ENCODE results near the gene C4A. TPM values are rescaled to one million over a fixed set of nuclear protein-coding genes. Genes with fewer than 3 reads are reported as not detected.
"Not testable (repeated sequence)": the region's sequence is repeated elsewhere in the genome, so short reads cannot be mapped to it uniquely, and the experiment has no call there.

Gene C4A
- total RNA-seq: 1 to 10 TPM; 6.9 to 7.6 TPM

GRCh38 chr6:31981744-31982143 is at the start of gene C4A:
Gene C4A, plus strand, starts transcription at chr6:31982057. Its CDS starts 51 bp downstream, at chr6:31982108.
- not testable (repeated sequence) for H3K9me3 Mint-ChIP-seq; H3K27me3 Mint-ChIP-seq (ENCODE audit: low read depth); DNase-seq; H3K4me3 Mint-ChIP-seq; H3K27ac Mint-ChIP-seq; ATAC-seq (replicated peaks in 1 of 2); H3K36me3 Mint-ChIP-seq (ENCODE audit: insufficient read depth in 2 of 2)
- peaks cover 14% of the 10 kb centered on the region for H3K4me1 Mint-ChIP-seq (ENCODE audit: low read depth)

- not testable (repeated sequence) for H3K27me3 Mint-ChIP-seq (ENCODE audit: low read depth); DNase-seq; H3K36me3 Mint-ChIP-seq (ENCODE audit: insufficient read depth in 2 of 2); ATAC-seq (replicated peaks in 1 of 2); H3K27ac Mint-ChIP-seq; H3K9me3 Mint-ChIP-seq; H3K4me3 Mint-ChIP-seq; H3K4me1 Mint-ChIP-seq (ENCODE audit: low read depth)
Observed at GRCh38 chr6:31932137-31932536, 49.7 kb upstream of the C4A start.

- Mint-ChIP-seq H3K27ac (no peak overlapping the region), H3K27me3 (ENCODE audit: low read depth) (no peaks in the 10 kb centered on the region), H3K9me3 (no peaks in the 10 kb centered on the region), H3K36me3 (ENCODE audit: insufficient read depth in 2 of 2) (no peaks in the 10 kb centered on the region), H3K4me3 (no peak overlapping the region), H3K4me1 (ENCODE audit: low read depth) (no peaks in the 10 kb centered on the region)
- ATAC-seq (replicated peaks in 1 of 2) (no peak), DNase-seq (no peak)
Observed at GRCh38 chr6:31933537-31933936, 48.3 kb upstream of the C4A start.

- no peaks in the 10 kb centered on the region for H3K9me3 Mint-ChIP-seq
- no peak for ATAC-seq (replicated peaks in 1 of 2)
- no peaks in the 10 kb centered on the region for H3K27me3 Mint-ChIP-seq (ENCODE audit: low read depth)
- H3K36me3 Mint-ChIP-seq (ENCODE audit: insufficient read depth in 2 of 2): no peaks in the 10 kb centered on the region
- no peak for DNase-seq
- H3K27ac Mint-ChIP-seq: no peak overlapping the region
- H3K4me1 Mint-ChIP-seq (ENCODE audit: low read depth): no peaks in the 10 kb centered on the region
- no peak overlapping the region for H3K4me3 Mint-ChIP-seq
Observed at GRCh38 chr6:31935021-31935420, 46.8 kb upstream of the C4A start.

- H3K27ac Mint-ChIP-seq: no peak overlapping the region
- no peaks in the 10 kb centered on the region for H3K27me3 Mint-ChIP-seq (ENCODE audit: low read depth)
- no peaks in the 10 kb centered on the region for H3K36me3 Mint-ChIP-seq (ENCODE audit: insufficient read depth in 2 of 2)
- H3K4me1 Mint-ChIP-seq (ENCODE audit: low read depth): no peaks in the 10 kb centered on the region
- no peak for DNase-seq
- ATAC-seq (replicated peaks in 1 of 2): no peak
- H3K9me3 Mint-ChIP-seq: no peaks in the 10 kb centered on the region
- H3K4me3 Mint-ChIP-seq: no peak overlapping the region
Observed at GRCh38 chr6:31935823-31936222, 46.0 kb upstream of the C4A start.

- no peaks in the 10 kb centered on the region for H3K9me3 Mint-ChIP-seq
- no peak overlapping the region for H3K4me3 Mint-ChIP-seq
- peaks cover 17% of the 10 kb centered on the region for H3K27me3 Mint-ChIP-seq (ENCODE audit: low read depth)
- DNase-seq: no peak
- H3K36me3 Mint-ChIP-seq (ENCODE audit: insufficient read depth in 2 of 2): no peaks in the 10 kb centered on the region
- no peak for ATAC-seq (replicated peaks in 1 of 2)
- no peak overlapping the region for H3K27ac Mint-ChIP-seq
- peaks cover 2% of the 10 kb centered on the region for H3K4me1 Mint-ChIP-seq (ENCODE audit: low read depth)
Observed at GRCh38 chr6:31940256-31940664, 41.6 kb upstream of the C4A start.

GRCh38 chr6:31943742-31944141 is 38.1 kb upstream of the C4A start:
- Mint-ChIP-seq H3K36me3 (ENCODE audit: insufficient read depth in 2 of 2) (no peaks in the 10 kb centered on the region), H3K27me3 (ENCODE audit: low read depth) (peaks cover 27% of the 10 kb centered on the region)

GRCh38 chr6:31945154-31945506 is 36.7 kb upstream of the C4A start:
- Mint-ChIP-seq H3K27ac (no peak overlapping the region), H3K4me1 (ENCODE audit: low read depth) (peaks cover 14% of the 10 kb centered on the region), H3K4me3 (no peak overlapping the region), H3K27me3 (ENCODE audit: low read depth) (peaks cover 27% of the 10 kb centered on the region), H3K36me3 (ENCODE audit: insufficient read depth in 2 of 2) (no peaks in the 10 kb centered on the region), H3K9me3 (no peaks in the 10 kb centered on the region)
- DNase-seq: no peak
- ATAC-seq (replicated peaks in 1 of 2): no peak

More at GRCh38 chr6:31943742-31944141, 38.1 kb upstream of the C4A start:
- no peak overlapping the region for H3K27ac Mint-ChIP-seq
- ATAC-seq (replicated peaks in 1 of 2) (no peak), DNase-seq (no peak)
- H3K4me3 Mint-ChIP-seq: no peak overlapping the region
- H3K9me3 Mint-ChIP-seq: no peaks in the 10 kb centered on the region
- peaks cover 14% of the 10 kb centered on the region for H3K4me1 Mint-ChIP-seq (ENCODE audit: low read depth)

- H3K36me3 Mint-ChIP-seq (ENCODE audit: insufficient read depth in 2 of 2): no peaks in the 10 kb centered on the region
- no peak within 1 kb of the TSS for H3K27ac Mint-ChIP-seq
- H3K4me1 Mint-ChIP-seq (ENCODE audit: low read depth): peaks cover 14% of the 10 kb centered on the region
- no peaks in the 10 kb centered on the region for H3K9me3 Mint-ChIP-seq
- peak in 1 of 2 donors; percentile 18 for ATAC-seq (replicated peaks in 1 of 2)
- H3K4me3 Mint-ChIP-seq: no peak within 1 kb of the TSS
- no peak for DNase-seq
- peaks cover 27% of the 10 kb centered on the region for H3K27me3 Mint-ChIP-seq (ENCODE audit: low read depth)
Observed at GRCh38 chr6:31945507-31946369, 36.1 kb upstream of the C4A start, which contains the start of gene CFB. Gene CFB, plus strand, starts transcription at chr6:31946095. Its CDS starts 127 bp downstream, at chr6:31946222.

- Mint-ChIP-seq H3K27ac (no peak overlapping the region), H3K4me3 (no peak overlapping the region), H3K27me3 (ENCODE audit: low read depth) (peaks cover 27% of the 10 kb centered on the region), H3K4me1 (ENCODE audit: low read depth) (peaks cover 14% of the 10 kb centered on the region), H3K9me3 (no peaks in the 10 kb centered on the region), H3K36me3 (ENCODE audit: insufficient read depth in 2 of 2) (no peaks in the 10 kb centered on the region)
- ATAC-seq (replicated peaks in 1 of 2): no peak
- no peak for DNase-seq
Observed at GRCh38 chr6:31946370-31946885, 35.4 kb upstream of the C4A start.

- peaks cover 14% of the 10 kb centered on the region for H3K4me1 Mint-ChIP-seq (ENCODE audit: low read depth)
- H3K4me3 Mint-ChIP-seq: no peak overlapping the region
- no peak for ATAC-seq (replicated peaks in 1 of 2)
- DNase-seq: no peak
- H3K27ac Mint-ChIP-seq: no peak overlapping the region
- no peaks in the 10 kb centered on the region for H3K9me3 Mint-ChIP-seq
- H3K36me3 Mint-ChIP-seq (ENCODE audit: insufficient read depth in 2 of 2): no peaks in the 10 kb centered on the region
- peaks cover 25% of the 10 kb centered on the region for H3K27me3 Mint-ChIP-seq (ENCODE audit: low read depth)
Observed at GRCh38 chr6:31947070-31947675, 34.7 kb upstream of the C4A start.

- Mint-ChIP-seq H3K4me1 (ENCODE audit: low read depth) (peaks cover 14% of the 10 kb centered on the region), H3K27ac (no peak overlapping the region), H3K36me3 (ENCODE audit: insufficient read depth in 2 of 2) (no peaks in the 10 kb centered on the region), H3K9me3 (no peaks in the 10 kb centered on the region), H3K4me3 (no peak overlapping the region), H3K27me3 (ENCODE audit: low read depth) (peaks cover 19% of the 10 kb centered on the region)
- ATAC-seq (replicated peaks in 1 of 2) (no peak), DNase-seq (no peak)
Observed at GRCh38 chr6:31947864-31948263, 34.0 kb upstream of the C4A start.

- peaks cover 14% of the 10 kb centered on the region for H3K4me1 Mint-ChIP-seq (ENCODE audit: low read depth)
- peaks cover 0 to 2% of the 10 kb centered on the region in 2 donors for H3K36me3 Mint-ChIP-seq (ENCODE audit: insufficient read depth in 2 of 2)
- no peak overlapping the region for H3K27ac Mint-ChIP-seq
Observed at GRCh38 chr6:31948306-31948705, 33.6 kb upstream of the C4A start.

More at GRCh38 chr6:31948306-31948705, 33.6 kb upstream of the C4A start:
- no peaks in the 10 kb centered on the region for H3K9me3 Mint-ChIP-seq
- ATAC-seq (replicated peaks in 1 of 2): no peak
- no peak for DNase-seq
- peaks cover 19% of the 10 kb centered on the region for H3K27me3 Mint-ChIP-seq (ENCODE audit: low read depth)
- no peak overlapping the region for H3K4me3 Mint-ChIP-seq
